NCI-H2107 treated with DMSO at 0.1 percent for 48 hours (cell line): ENCODE measurements around the gene GORASP1.

Source experiments
- DNase-seq: peaks from one replicate; lab custom pipeline; 2025; ENCODE audit not compliant: unreplicated experiment; lab: John Stamatoyannopoulos, UW

The GORASP1 gene

DNA sequence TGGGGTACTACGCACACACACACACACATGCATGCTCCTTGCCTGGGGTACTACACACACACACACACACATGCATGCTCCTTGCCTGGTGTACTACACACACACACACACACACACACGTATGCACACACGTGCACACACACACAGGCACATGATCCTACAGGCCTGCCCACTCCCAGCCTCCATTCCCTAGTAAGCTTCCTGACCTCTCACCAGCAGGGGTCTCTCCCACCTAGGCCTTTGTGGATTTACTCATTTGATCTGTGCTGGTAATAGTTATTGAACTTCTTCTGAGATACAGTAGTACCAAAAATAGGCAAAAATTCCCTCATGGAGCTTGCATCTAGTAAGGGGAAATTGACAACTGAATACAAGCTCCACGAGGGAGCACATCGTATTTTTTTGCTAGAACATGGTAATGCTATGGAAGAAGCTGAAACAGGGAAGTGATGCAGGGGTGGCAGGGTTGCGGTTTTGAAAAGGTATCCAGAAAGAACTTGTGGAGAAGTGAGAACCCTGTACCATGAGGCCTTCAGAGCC is 19.2 kb upstream of the GORASP1 start:
- DNase-seq = no peak

DNA sequence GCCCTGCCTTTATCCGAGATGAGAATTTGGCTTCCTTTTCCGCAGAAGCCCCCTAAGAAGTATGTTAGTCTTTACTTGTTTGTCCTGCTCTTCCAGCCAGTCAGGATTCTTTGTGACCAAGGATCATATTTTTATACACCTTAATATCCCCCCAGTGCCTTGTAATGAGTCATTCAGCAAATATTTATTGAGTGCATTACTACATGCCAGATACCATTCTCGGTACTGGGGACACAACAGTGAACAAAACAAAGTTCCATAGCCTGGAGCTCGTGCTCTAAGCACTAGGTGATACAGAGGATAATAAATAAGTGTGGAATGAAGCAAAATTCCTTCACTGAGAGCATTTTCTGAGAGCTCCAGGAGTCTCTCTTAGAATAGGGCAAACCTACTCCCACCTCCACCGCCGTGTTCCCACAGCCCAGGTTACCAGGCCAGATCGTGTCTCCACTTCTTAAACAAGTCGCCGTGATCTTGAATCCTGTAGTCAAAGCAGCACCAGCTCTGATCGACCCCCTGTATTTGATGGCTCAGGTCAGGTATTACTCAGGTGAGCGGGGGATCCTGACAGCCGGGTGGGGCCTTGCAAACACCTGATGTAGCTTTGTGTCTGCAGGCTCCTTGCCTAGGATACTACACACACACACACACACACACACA is 18.5 kb upstream of the GORASP1 start:
- no peak for DNase-seq

DNA sequence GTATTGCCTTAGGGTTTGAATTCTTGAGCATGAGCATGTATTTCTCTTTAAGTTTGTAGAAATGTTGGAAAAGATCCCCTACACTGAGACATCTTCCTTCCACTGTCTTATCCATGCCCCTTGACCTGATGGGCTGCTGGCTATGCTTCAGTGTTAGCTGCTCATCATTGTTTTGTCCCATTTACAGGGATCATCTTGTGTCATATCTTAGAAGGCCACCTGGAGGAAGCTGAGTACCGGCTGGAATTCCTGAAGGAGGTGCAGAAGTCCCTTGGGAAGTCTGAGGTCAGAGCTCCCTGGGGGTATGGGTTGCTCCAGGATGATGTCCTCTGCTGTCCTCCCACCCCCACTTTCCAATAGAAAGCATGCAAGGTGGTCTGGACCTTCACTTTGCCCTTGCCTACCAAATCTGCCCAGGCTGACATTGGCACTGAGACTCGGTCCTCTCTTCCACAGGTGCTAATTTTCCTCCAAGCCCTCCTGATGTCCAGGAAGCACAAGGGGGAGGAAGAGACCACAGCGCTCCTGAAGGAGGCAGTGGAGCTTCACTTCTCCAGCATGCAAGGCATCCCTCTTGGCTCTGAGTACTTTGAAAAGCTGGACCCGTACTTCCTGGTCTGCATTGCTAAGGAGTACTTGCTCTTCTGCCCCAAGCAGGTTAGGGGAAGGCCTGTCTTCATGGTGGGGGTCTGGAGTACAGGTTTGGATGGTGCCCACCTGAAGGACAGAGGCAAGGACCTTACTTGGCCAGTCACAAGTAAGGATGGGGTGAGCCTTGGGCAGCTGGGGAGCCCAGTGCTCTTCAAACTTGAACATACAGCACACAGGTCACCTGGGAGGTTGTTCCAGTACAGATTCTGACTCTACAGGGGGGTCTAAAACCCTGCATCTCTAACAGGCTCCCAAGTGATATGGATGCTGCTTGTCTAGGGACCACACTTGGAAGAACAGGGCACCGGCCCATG is 17.7 kb upstream of the GORASP1 start:
- DNase-seq = no peak

DNA sequence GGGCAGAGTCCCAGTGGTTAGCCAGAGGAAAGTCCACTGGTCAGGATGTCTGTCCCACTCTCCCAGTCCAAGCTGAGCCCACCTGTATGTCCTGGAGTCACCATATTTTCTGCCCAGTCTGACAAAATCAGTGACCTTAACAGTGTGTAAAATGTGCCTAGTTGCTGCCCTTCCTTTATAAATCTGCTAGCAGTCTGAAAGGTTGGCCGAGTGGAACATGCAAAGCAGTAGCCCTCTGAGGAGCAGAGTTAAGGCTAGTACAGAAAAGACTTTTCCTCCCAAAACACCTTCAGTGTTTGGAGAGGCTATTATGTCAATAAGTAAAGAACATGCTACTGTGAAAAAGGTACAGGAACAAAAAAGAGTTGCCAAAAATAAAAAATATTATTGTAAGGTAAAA is 15.4 kb upstream of the GORASP1 start:
- DNase-seq = no peak

DNA sequence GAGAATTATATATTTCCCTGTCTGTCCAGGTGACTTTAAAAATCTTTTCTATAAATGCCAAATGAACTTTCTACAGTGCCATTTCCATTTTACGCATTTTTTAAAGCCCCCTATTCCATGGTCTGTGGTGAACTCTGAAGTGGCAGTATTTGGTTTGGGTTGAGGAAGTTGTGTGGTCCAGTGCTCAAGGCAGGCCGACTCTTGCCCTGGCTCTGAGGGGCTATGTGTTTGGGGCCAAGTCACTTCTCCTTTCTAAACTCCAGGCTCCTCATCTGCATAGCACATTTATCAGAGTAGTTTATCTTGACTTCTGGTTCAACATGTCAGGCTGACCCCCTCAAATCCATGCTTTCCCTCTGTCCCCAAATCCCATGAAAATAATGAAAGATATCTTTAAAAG is 14.2 kb upstream of the GORASP1 start:
- DNase-seq = no peak

DNA sequence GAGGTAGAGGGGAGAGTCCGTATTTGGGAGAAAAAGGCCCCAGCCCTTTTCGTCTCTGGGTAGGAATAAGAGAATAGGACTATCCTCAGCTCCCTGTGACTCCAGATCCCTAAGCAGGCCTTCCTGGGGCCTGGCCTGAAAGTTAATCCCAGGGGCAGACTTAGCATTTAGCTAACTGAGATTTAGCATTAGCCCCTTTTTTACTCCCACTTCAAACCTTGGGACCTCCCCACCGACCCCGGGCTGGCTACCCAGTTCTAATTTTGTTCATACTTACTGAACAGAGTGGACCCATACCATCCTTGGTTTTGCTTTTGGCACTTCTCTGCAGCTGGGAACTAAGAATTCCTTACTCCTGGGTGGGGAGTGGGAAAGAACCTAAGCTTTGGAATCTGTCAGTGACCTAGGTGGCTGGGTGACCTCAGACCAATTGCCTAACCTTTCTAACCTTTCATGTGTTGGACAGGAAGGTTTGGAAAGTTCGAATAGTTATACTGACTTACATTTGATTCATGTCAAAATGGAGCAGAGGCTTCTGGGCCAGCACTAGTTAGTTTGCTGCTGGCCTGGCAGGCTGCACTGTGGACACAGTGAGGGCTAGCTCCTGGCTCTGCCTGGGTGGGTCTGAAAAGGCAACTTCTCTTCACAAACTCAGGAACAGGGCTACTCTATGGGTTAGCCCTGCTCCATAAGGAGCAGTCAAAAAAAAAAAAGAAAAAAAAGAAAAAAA is 11.7 kb upstream of the GORASP1 start:
- DNase-seq = no peak

DNA sequence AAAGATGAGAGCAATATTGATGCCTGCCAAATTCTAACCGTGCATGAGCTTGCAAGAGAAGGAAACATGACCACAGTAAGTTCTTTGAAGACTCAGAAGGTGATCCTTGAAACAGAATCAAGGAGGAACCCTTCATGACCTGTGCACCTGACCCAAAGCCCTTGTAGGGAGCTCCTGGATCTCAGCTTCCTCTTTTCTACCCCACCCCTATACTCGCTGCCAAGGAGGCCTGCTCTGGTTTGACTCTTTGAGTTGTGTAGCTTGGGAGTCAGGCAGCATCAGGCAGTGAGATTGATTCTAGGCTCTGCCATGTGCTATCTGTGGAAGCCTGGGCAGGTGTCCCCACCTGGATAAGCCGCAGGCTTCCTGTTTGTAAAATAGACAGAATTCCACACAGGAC is 10.7 kb upstream of the GORASP1 start:
- no peak for DNase-seq

DNA sequence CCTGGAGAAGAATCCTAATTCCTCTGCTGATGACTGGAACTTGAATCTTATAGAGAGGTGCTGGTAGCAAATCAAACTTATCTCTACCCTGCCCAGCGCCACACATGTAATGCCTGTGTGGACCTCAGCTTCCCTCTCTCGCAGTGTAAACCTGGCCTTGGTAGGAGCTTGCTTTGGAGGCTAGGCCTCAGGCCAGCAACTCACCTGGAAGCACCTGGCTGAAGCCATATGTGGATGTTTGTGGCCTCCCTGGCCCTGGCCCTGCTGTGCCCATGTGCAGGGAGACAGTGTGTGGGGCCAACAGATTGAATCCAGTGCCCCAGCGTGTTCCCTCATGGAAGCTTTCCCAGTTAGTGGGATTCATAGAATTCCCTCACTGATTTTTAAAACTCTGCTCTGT is 8.4 kb upstream of the GORASP1 start:
- DNase-seq = no peak

DNA sequence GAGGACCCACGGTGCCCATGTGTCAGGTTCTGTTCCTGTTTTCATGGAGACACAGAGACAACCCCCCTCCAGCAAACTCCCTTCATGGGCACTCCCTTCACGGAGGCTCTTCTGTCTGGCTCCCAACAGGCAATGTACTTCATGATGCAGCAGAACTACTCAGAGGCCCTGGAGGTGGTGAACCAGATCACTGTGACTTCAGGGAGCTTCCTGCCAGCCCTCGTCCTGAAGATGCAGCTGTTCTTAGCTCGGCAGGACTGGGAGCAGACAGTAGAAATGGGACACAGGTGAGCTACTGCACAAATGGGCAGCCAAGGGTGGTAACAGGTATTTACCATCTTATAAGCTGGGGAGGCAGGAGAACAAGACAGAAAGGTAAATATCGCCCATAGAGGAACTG is 7.0 kb upstream of the GORASP1 start:
- no peak for DNase-seq

DNA sequence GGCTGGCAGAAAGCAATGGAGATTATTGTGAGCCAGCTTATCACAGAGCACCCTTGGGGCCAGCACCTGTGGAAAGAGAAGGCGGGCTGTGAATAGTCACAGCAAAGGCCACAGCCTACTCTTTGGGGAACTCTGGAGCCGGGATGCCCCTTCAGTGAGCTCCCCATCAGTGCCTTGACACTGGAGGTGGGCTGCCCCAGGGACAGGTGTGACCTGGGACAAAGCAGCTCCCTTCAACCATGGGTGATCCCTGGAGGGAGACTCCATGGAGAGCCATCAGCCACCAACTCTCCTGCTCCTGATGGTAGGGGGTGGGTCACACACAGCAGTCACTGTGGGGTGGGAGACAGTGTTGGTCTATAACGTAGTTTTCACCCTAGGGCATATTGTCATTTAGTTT is 5.9 kb upstream of the GORASP1 start:
- no peak for DNase-seq

DNA sequence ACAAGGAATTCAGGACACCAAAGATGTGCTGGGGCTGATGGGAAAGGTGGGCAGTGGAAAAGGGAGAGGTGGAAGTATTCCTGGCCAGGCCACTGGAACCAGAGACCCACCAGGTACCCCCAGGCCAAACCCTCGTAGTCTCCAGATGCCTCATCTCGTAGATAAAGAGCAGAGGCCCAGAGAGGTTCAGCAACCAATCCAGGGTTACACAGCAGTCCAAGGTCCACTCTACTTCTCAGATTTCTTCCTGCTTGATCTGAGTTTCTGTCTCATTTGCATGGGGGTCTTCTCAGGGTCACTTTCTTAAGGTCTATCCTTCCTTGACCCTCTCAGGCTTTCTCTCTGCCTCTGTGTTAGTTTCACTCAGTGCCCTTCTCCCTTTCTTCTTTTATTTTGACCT is 5.1 kb upstream of the GORASP1 start:
- DNase-seq = no peak

DNA sequence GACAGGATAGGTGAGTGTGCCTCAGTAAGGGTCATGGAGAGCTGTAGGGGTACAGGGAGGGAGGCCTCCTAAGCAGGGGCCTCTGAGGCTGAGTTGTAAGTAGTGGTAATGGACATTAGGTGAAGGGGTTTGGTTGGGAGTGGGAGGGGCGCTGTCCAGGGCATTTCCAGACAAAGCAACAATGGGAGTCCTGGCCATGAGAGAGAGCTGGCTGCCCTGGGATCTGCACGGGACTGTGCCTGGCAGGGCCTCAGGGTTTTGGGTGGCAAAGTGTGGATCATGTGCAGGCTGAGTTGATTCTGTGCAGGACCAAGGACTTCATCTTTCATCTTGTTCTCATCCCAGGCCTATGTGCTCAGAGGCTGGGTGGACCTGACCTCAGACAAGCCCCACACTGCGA is 4.7 kb upstream of the GORASP1 start:
- no peak for DNase-seq

DNA sequence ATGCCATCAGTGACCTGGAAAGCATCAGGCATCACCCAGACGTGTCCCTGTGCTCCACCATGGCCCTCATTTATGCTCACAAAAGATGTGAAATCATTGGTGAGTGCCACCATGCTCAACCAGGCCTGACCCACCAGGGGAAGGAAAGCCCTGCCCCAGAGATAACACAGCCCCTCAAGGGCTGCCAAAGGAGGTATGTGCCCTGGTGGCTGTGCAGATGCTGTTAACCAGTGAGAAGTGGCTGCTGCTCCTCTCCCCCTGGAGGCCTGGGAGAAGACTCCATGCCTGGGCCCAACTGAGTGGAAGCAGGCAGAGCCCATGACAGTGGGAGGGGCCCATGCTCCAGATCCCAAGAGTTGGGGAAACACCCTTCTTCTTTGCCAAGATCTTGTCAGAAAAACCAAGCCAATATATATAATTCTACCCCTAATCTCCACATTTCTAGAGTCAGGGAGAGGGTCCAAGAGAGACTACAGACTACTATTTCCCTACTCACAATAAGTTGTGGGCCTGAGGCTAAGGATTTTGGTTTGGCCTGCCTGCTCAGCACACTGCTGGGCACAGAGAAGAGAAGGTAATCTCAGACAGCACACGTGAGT is 2.7 kb upstream of the GORASP1 start:
- no peak for DNase-seq

DNA sequence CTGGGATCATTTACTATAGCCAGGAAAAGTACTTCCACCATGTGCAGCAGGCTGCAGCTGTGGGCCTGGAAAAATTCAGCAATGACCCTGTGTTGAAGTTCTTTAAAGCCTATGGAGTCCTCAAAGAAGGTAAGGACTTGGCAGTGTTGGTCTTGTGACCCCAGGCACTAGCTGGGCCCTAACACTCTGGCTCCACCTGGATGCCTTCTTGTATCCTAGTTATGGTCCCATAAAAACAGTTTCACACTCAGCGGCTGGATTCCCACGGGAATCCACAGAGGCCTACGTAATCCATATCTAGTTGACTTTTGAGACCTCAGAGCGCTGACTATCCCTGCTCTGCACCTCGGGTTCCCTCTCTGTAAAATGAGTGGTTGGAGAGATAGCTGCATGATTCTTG is 1.7 kb upstream of the GORASP1 start:
- DNase-seq = no peak

DNA sequence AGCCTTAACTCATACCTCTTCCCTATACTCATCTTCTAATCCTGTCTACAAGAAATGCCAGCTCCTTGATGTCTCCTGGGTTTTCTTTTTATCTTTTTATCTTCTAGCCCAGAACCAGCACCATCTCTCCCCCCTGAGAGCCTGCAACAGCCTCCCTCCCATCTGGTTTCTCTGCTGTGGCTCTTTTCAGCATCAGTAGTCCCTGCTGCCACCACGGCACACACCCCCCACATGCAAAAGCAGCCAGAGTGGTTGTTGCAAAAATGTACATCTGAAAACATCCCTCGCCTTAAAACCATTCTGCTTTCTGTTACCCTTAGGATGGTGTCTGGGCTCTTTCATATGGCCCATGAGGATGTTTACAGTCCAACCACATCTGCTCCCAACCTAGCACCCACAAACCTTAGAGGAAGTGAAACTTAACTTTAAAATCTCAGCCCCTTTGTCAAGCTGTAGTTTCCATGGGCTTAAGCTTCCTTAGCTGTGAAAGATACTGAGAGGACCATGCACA is 828 bp upstream of the GORASP1 start:
- DNase-seq = no peak

DNA sequence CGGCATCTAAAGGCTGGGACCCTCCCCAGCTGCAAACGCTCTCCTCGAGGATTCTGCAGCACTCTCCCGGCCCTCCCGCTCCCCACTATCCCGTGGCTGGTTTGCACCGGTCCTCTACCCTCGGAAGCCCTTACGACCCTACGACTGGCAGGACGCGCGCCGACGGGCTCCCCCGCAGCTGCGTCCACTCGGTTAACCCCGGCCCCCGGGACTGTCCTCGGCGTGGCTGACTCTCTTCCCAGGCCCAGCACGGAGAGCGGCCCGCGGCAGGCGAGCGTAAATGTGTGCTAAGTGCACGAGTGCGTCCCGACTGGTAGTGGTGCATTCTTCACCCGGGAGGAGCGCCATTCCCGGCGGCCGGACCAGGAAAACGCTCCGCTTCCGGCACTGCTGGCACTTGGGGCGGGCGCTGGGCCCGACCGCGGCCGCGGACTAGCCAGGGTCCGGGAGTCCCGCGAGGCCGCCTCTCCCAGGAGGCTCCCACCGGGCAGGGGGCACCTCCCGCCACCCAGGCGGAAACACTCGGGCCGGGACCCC is 508 bp downstream of the GORASP1 start:
- no peak for DNase-seq

DNA sequence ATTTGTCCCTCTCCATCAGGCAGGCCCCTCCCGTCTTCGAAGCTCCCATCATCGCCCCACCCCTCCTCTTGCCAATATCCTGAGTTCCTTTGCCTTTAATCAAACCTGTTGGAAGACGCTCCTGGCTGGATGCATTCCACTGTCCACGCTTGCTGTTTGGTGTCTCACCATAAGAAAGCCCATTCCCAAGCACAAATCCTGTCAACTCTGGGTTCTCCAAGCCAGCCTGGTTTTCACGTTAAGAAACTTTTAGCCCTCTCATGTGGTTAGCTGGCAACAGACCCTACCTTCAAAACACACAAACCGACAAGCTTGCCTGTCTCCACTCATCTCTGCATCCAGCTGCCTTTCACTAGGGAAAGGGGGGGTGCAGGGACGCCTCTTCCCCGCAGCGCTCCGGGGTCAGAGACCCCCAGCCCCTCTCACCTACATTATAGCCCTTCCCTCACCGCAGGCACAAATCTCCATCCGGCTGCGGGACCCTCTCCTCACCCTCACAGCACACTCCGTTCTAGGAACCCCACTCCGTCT is 1.1 kb downstream of the GORASP1 start:
- no peak for DNase-seq

DNA sequence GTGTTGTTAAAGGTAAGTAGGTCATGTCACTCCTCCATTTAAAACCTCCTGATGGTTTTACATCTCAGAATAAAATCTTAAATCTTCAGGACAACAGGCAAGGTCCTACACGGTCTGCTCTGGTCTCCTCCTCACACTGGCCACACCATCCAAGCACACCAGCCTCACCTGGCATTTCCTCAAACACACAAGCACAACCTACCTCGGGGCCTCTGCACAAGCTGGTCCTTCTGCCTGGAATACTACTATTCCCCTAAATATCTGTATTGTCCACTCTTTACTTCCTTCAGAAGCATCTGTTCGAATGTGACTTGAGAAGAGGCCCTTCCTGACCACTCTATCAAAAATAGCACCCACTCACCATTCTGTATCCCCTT is 1.8 kb downstream of the GORASP1 start:
- DNase-seq = no peak

DNA sequence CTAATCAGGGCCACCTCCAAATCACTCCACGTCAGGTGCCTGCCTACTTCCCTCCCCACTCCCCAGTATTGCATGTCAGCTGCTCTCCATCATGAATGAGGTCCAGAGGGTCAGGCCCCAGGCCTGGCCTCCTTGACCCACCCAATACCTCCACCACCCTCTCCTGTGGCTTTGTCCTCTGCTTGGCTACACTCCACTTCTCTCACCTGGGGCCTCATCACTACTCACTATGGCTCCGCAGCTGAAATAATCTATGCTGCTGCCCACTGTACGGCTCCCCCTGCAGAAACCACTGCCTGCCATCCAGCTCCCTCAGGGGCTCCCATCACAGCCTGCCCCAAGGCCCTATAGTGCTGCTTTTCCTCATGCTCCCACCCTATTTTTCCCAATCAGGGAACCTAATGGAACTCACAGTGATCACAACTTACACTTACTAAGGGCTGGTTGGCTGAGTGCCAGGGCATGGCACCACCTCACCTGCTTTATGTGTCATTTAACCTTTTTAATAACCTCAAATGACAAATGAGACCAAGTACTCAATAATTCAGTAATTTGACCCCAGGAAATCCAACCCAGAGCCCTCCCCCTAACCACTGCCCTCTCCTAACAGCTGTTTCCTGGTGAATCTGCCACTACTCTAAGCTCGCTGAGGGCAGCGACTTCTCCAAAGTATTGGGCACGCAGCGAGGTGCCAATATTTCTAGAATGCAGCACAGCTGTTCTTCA is 2.3 kb downstream of the GORASP1 start:
- DNase-seq = no peak
